ENCODE results near the gene CDC42SE2.

The CDC42SE2 gene

GRCh38 chr5:131400585-131400984, 136.7 kb downstream of the CDC42SE2 start:
- ChIA-PET POLR2A (no interaction called here), CTCF (interaction anchor here (1.1 kb wide), 1 partner anchor 11 kb away, joined by 3 read pairs; no protein-coding TSS in a partner anchor)
- DNase-seq (ENCODE audit: extremely low spot score), result no peak
- TF ChIP-seq, protein P1, sequence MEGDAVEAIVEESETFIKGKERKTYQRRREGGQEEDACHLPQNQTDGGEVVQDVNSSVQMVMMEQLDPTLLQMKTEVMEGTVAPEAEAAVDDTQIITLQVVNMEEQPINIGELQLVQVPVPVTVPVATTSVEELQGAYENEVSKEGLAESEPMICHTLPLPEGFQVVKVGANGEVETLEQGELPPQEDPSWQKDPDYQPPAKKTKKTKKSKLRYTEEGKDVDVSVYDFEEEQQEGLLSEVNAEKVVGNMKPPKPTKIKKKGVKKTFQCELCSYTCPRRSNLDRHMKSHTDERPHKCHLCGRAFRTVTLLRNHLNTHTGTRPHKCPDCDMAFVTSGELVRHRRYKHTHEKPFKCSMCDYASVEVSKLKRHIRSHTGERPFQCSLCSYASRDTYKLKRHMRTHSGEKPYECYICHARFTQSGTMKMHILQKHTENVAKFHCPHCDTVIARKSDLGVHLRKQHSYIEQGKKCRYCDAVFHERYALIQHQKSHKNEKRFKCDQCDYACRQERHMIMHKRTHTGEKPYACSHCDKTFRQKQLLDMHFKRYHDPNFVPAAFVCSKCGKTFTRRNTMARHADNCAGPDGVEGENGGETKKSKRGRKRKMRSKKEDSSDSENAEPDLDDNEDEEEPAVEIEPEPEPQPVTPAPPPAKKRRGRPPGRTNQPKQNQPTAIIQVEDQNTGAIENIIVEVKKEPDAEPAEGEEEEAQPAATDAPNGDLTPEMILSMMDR (IDR thresholded peaks at IDR 0.05; ENCODE audit: control extremely low read depth, extremely low read depth, low read depth, missing control alignments), result no peak

GRCh38 chr5:131405674-131406073, 141.8 kb downstream of the CDC42SE2 start:
- TF ChIP-seq, protein P1 (IDR thresholded peaks at IDR 0.05; ENCODE audit: control extremely low read depth, extremely low read depth, low read depth, missing control alignments), result no peak
- POLR2A ChIA-PET, result no interaction called here
- no peak for DNase-seq (ENCODE audit: extremely low spot score)
- CTCF ChIA-PET, result interaction anchor here (1.0 to 3.2 kb wide), 4 partner anchors 9 to 15 kb away, joined by 3 to 13 read pairs (median 6); no protein-coding TSS in a partner anchor

DNA sequence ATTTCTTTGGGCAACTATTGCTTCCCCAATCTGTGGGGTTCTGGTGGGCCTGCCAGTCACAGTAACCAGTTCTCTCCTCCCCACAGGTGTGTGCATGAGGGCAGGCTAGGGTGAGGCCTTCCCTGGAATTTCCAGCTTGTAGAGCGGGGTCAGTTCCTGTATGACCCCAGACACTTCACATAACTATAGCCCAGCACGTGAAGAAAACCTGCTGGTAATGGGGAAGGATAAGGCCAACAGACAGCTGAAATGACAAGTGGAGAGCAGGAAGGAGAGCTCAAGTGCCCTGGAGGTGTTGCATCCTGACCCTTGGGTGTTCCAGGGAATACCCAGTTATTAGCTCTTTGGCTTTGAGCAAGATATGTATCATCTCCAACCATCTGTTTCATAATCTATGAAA, 142.2 kb downstream of the CDC42SE2 start:
- CTCF ChIA-PET, result interaction anchor here (1.0 to 3.2 kb wide), 3 partner anchors 9 to 21 kb away, joined by 3 to 13 read pairs (median 7); no protein-coding TSS in a partner anchor
- POLR2A ChIA-PET, result no interaction called here
- TF ChIP-seq, protein P1 (IDR thresholded peaks at IDR 0.05; ENCODE audit: control extremely low read depth, extremely low read depth, low read depth, missing control alignments), result no peak
- no peak for DNase-seq (ENCODE audit: extremely low spot score)

GRCh38 chr5:131406975-131407638, 143.3 kb downstream of the CDC42SE2 start:
- ChIA-PET CTCF (interaction anchor here (1.0 to 3.2 kb wide), 5 partner anchors 8 to 24 kb away, joined by 3 to 13 read pairs (median 7); no protein-coding TSS in a partner anchor), POLR2A (interaction anchor here (0.7 to 0.8 kb wide), 2 partner anchors 21 to 120 kb away, joined by 5 to 7 read pairs; no protein-coding TSS in a partner anchor)

GRCh38 chr5:131413605-131414559, 150.0 kb downstream of the CDC42SE2 start:
- TF ChIP-seq, protein P1 (IDR thresholded peaks at IDR 0.05; ENCODE audit: control extremely low read depth, extremely low read depth, low read depth, missing control alignments), result no peak
- DNase-seq (ENCODE audit: extremely low spot score), result peak; percentile 42
- CTCF ChIA-PET, result interaction anchor here (0.9 to 2.9 kb wide), 8 partner anchors 7 to 594 kb away, joined by 3 to 13 read pairs (median 5); partner anchors contain the start of gene HINT1
- POLR2A ChIA-PET, result interaction anchor here (0.6 kb wide), 1 partner anchor 63 kb away, joined by 3 read pairs; no protein-coding TSS in a partner anchor

More at GRCh38 chr5:131406975-131407638, 143.3 kb downstream of the CDC42SE2 start:
- TF ChIP-seq, protein P1 (IDR thresholded peaks at IDR 0.05; ENCODE audit: control extremely low read depth, extremely low read depth, low read depth, missing control alignments), result no peak
- no peak for DNase-seq (ENCODE audit: extremely low spot score)

GRCh38 chr5:131416729-131417128, 152.9 kb downstream of the CDC42SE2 start:
- peak; percentile 32 for DNase-seq (ENCODE audit: extremely low spot score)
- POLR2A ChIA-PET, result interaction anchor here (0.6 kb wide), 1 partner anchor 208 kb away, joined by 3 read pairs; no protein-coding TSS in a partner anchor
- TF ChIP-seq, protein P1 (IDR thresholded peaks at IDR 0.05; ENCODE audit: control extremely low read depth, extremely low read depth, low read depth, missing control alignments), result no peak
- CTCF ChIA-PET, result interaction anchor here (0.9 to 2.9 kb wide), 9 partner anchors 8 to 591 kb away, joined by 3 to 13 read pairs (median 3); partner anchors contain the start of gene HINT1
